GM12878 (cell line): ENCODE results near the gene FRS3. TPM values are rescaled to one million over a fixed set of nuclear protein-coding genes. Genes with fewer than 3 reads are reported as not detected.

ENCODE experiments used
- ATAC-seq: fragments of 200-7000 bp; cut with Tn5 transposase; 3 replicates; pipeline ENCODE4 v1.9.1; 2020; ENCODE audit warnings: mild to moderate bottlenecking, moderate library complexity
- BruUV-seq: library from RNA; stranded (reverse); fragments of 400-500 nt; replicated peaks from 2 replicates; lab custom pipeline; 2021; lab: Mats Ljungman, UMichigan
- CTCF ChIA-PET: fragments of 300-600 bp; sonication (Branson Sonifier 250); formaldehyde crosslinking; extraction: SDS; loops from one replicate; lab custom pipeline; 2021; ENCODE audit warnings: inconsistent platforms; lab: Yijun Ruan, JAX
- POLR2A ChIA-PET: fragments of 350-600 bp; formaldehyde crosslinking; extraction: SDS; loops from one replicate; lab custom pipeline; 2021; ENCODE audit warnings: inconsistent platforms; lab: Charles Lee
- RAD21 ChIA-PET: fragments of 300-600 bp; sonication (Branson Sonifier 250); formaldehyde crosslinking; loops from one replicate; lab custom pipeline; 2023; ENCODE audit warnings: antibody characterized with exemption; ENCODE audit not compliant: unreplicated experiment; lab: Charles Lee
- SMC1A ChIA-PET: fragments of 300-600 bp; sonication (Branson Sonifier 250); formaldehyde crosslinking; loops from one replicate; lab custom pipeline; 2023; ENCODE audit not compliant: unreplicated experiment, uncharacterized antibody; lab: Charles Lee
- DNase-seq: peaks from one replicate; pipeline ENCODE4 v3.0.0-alpha.2; 2011; ENCODE audit warnings: low read depth, low spot score
- FAIRE-seq: peaks from 3 replicates; lab custom pipeline; 2011; peaks lifted over from hg19 to GRCh38; lab: Jason Lieb, UNC
- H2AFZ ChIP-seq: 2 replicates; pipeline ENCODE4 v1.6.0; 2011; ENCODE audit warnings: low read depth, low read length, control low read depth; ENCODE audit not compliant: control insufficient read depth
- H3K27ac ChIP-seq: 2 replicates; pipeline ENCODE4 v1.5.1; 2011; ENCODE audit warnings: control low read depth; ENCODE audit not compliant: control insufficient read depth, insufficient read depth
- H3K27me3 ChIP-seq, 2 experiments: replicated peaks in 1 of 2; 2 replicates each; pipeline versions ENCODE4 v1.6.0 to v1.6.1; 2011; ENCODE audit warnings: low read length in 1 of 2; ENCODE audit not compliant: control insufficient read depth in 2 of 2, insufficient read depth in 2 of 2
- H3K36me3 ChIP-seq, 2 experiments: 2 replicates each; pipeline ENCODE4 v1.5.1; 2011; ENCODE audit warnings: low read length in 1 of 2; ENCODE audit not compliant: control insufficient read depth in 2 of 2, insufficient read depth in 2 of 2
- H3K4me1 ChIP-seq: 2 replicates; pipeline ENCODE4 v1.6.1; 2011; ENCODE audit warnings: mild to moderate bottlenecking, low read length, moderate library complexity, mixed read lengths; ENCODE audit not compliant: control insufficient read depth, insufficient read depth
- H3K4me2 ChIP-seq: 2 replicates; pipeline ENCODE4 v1.6.0; 2011; ENCODE audit warnings: control low read depth; ENCODE audit not compliant: control insufficient read depth, insufficient read depth
- H3K4me3 ChIP-seq: fragments of 200-600 bp; sonication (generic); 2 replicates; pipeline ENCODE4 v1.5.1; 2016
- H3K79me2 ChIP-seq: 2 replicates; pipeline ENCODE4 v1.6.0; 2011; ENCODE audit warnings: low read length; ENCODE audit not compliant: control insufficient read depth, insufficient read depth
- H3K9ac ChIP-seq: 2 replicates; pipeline ENCODE4 v1.8.0; 2011; ENCODE audit warnings: low read length, control low read depth, mixed read lengths; ENCODE audit not compliant: control insufficient read depth, insufficient read depth
- H3K9me3 ChIP-seq: replicated peaks from 3 replicates; pipeline ENCODE4 v1.5.1; 2011; ENCODE audit warnings: mild to moderate bottlenecking, low read length; ENCODE audit not compliant: control insufficient read depth, insufficient read depth
- H4K20me1 ChIP-seq: 2 replicates; pipeline ENCODE4 v1.6.0; 2011; ENCODE audit not compliant: control insufficient read depth, insufficient read depth
- CHD2 ChIP-seq: IDR thresholded peaks from 2 replicates; pipeline ENCODE4 v1.6.1; 2011; ENCODE audit warnings: low read depth, low read length, improper control_type of control experiment, borderline replicate concordance
- POLR2A ChIP-seq: IDR thresholded peaks from 2 replicates; pipeline ENCODE4 v1.6.1; 2011; ENCODE audit warnings: low read depth, mild to moderate bottlenecking, low read length
- TCF12 ChIP-seq: IDR thresholded peaks from 2 replicates; pipeline ENCODE4 v1.6.1; 2011; ENCODE audit warnings: low read depth, mild to moderate bottlenecking, low read length
- WGBS: methylation state at CpG from one replicate; pipeline ENCODE4 v1.1.6; 2016; ENCODE audit warnings: low lambda C conversion rate; ENCODE audit not compliant: insufficient replicate concordance, insufficient coverage; ENCODE audit errors: missing lambda C conversion rate; 5-methylcytosine and 5-hydroxymethylcytosine counted together
- in situ Hi-C: fragments of 300-500 bp; cut with MboI; formaldehyde crosslinking; loops from 9 replicates; pipeline ENCODE4 v1.14.3; 2018; ENCODE audit warnings: mixed read lengths
- intact Hi-C: fragments of 100-400 bp; cut with micrococcal nuclease; formaldehyde crosslinking; loops from one replicate; pipeline ENCODE4 v1.14.2; 2022; ENCODE audit not compliant: unreplicated experiment
- polyA plus RNA-seq, 11 experiments: library from polyadenylated mRNA; depleted of rRNA in 4 of 11; unstranded in 6 of 11; stranded (reverse) in 5 of 11; fragments of >200 nt; fragmentation: Nextera tagmentation in 4 of 11; fragmentation: Illumina TruSeq in 1 of 11; extraction: Ambion mirVana in 4 of 11; extraction: Trizol in 1 of 11; gene quantifications; 1 replicate in 1 of 11; 2 replicates in 10 of 11; pipeline versions ENCODE4 v1.2.1 to v1.2.3, GENCODE V29; 2011 to 2016; ENCODE audit warnings: inconsistent platforms in 2 of 11, missing spikeins in 2 of 11, low read depth in 1 of 11
- total RNA-seq, 4 experiments: library from RNA; depleted of rRNA in 3 of 4; stranded (reverse); fragments of >200 nt in 3 of 4; fragmentation: Illumina TruSeq in 1 of 4; extraction: Trizol in 1 of 4; gene quantifications; 2 replicates each; pipeline versions ENCODE4 v1.2.1 to v1.2.3, GENCODE V29; 2013 to 2021
- TF ChIP-seq, protein P1 (sequence below): fragments of 450-650 bp; IDR thresholded peaks from 2 replicates; pipeline ENCODE4 v1.6.1; 2017; ENCODE audit warnings: mild to moderate bottlenecking, moderate library complexity
- TF ChIP-seq, protein P2 (sequence below): fragments of 450-650 bp; IDR thresholded peaks from 2 replicates; pipeline ENCODE4 v1.6.1; 2018; ENCODE audit warnings: mild to moderate bottlenecking, low read depth, moderate library complexity; ENCODE audit not compliant: partially characterized antibody
- TF ChIP-seq, protein P3 (sequence below): IDR thresholded peaks from 2 replicates; pipeline ENCODE4 v1.6.1; 2012; ENCODE audit warnings: low read depth, low read length, improper control_type of control experiment

The FRS3 gene
- total and polyA plus RNA-seq, 10 of the 15 experiments (the other 5 are each of a cell fraction or from before 2014, with no cell fraction given), result 0.05 to 3.4 (median 1.5) TPM

DNA sequence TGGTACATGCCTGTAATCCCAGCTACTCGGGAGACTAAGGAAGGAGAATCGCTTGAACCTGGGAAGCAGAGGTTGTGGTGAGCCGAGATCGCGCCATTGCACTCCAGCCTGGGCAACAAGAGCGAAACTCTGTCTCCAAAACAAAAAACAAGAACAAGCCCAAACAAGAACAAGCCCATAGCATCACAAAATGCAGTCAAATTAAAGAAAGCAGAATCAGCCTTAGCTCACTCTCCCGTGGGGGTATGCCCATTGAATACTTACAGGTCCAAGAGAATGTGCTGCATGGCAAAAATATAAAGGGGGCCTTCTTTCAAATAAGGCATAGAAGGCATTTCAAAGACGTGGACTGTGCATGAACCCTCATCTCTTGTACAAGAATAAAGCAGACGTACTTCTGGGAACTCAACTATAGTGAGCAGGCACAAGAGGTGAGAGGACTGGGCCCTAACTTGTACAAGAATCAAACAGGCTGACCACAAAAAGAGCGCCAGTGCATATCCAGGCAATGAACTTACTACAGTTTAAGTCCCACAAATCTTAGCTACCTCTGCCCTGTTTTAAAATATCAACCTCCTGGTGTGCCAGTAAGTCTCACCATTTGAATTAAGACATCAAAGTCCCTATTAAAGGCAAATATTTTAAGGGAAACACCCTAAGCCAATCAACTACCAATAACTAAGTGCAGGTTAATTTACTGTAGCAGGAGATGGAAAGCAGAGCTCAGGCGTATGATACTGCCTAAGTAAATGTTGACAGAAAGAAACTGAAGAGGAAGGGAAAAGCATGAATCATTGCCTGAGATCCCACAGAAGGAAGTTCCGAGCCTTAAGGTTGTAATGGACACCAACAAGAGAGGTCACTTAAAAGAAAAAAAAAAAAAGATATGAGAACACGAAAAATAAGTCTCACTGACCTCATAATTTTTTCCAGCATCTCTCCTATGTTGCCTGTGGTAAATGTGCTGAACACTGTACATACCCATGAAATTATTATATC is 45.2 kb upstream of the FRS3 start:
- intact Hi-C loops, result no loop called here
- SMC1A ChIA-PET, result interaction anchor here (1.1 kb wide), 1 partner anchor 12 kb away, joined by 3 read pairs; no protein-coding TSS in a partner anchor
- DNase-seq (no peak), FAIRE-seq (no peak), ATAC-seq (no peak)
- no TSS peak for BruUV-seq
- no peaks in the 10 kb centered on the region for H3K79me2 ChIP-seq
- in situ Hi-C loops, result no loop called here
- H3K36me3 ChIP-seq, result no peaks in the 10 kb centered on the region
- H3K4me3 ChIP-seq, result no peak overlapping the region
- no peak overlapping the region for H3K27ac ChIP-seq
- H3K9me3 ChIP-seq, result no peaks in the 10 kb centered on the region
- TF ChIP-seq, protein P1, sequence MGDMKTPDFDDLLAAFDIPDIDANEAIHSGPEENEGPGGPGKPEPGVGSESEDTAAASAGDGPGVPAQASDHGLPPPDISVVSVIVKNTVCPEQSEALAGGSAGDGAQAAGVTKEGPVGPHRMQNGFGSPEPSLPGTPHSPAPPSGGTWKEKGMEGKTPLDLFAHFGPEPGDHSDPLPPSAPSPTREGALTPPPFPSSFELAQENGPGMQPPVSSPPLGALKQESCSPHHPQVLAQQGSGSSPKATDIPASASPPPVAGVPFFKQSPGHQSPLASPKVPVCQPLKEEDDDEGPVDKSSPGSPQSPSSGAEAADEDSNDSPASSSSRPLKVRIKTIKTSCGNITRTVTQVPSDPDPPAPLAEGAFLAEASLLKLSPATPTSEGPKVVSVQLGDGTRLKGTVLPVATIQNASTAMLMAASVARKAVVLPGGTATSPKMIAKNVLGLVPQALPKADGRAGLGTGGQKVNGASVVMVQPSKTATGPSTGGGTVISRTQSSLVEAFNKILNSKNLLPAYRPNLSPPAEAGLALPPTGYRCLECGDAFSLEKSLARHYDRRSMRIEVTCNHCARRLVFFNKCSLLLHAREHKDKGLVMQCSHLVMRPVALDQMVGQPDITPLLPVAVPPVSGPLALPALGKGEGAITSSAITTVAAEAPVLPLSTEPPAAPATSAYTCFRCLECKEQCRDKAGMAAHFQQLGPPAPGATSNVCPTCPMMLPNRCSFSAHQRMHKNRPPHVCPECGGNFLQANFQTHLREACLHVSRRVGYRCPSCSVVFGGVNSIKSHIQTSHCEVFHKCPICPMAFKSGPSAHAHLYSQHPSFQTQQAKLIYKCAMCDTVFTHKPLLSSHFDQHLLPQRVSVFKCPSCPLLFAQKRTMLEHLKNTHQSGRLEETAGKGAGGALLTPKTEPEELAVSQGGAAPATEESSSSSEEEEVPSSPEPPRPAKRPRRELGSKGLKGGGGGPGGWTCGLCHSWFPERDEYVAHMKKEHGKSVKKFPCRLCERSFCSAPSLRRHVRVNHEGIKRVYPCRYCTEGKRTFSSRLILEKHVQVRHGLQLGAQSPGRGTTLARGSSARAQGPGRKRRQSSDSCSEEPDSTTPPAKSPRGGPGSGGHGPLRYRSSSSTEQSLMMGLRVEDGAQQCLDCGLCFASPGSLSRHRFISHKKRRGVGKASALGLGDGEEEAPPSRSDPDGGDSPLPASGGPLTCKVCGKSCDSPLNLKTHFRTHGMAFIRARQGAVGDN, result no peak
- TF ChIP-seq, protein P2, sequence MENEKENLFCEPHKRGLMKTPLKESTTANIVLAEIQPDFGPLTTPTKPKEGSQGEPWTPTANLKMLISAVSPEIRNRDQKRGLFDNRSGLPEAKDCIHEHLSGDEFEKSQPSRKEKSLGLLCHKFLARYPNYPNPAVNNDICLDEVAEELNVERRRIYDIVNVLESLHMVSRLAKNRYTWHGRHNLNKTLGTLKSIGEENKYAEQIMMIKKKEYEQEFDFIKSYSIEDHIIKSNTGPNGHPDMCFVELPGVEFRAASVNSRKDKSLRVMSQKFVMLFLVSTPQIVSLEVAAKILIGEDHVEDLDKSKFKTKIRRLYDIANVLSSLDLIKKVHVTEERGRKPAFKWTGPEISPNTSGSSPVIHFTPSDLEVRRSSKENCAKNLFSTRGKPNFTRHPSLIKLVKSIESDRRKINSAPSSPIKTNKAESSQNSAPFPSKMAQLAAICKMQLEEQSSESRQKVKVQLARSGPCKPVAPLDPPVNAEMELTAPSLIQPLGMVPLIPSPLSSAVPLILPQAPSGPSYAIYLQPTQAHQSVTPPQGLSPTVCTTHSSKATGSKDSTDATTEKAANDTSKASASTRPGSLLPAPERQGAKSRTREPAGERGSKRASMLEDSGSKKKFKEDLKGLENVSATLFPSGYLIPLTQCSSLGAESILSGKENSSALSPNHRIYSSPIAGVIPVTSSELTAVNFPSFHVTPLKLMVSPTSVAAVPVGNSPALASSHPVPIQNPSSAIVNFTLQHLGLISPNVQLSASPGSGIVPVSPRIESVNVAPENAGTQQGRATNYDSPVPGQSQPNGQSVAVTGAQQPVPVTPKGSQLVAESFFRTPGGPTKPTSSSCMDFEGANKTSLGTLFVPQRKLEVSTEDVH, result no peak
- TF ChIP-seq, protein P3, sequence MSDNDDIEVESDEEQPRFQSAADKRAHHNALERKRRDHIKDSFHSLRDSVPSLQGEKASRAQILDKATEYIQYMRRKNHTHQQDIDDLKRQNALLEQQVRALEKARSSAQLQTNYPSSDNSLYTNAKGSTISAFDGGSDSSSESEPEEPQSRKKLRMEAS, result no peak
- TF ChIP-seq POLR2A, result no peak
- TF ChIP-seq TCF12, result no peak
- no peak for TF ChIP-seq CHD2
- POLR2A ChIA-PET, result no interaction called here
- no peaks in the 10 kb centered on the region for H3K4me1 ChIP-seq
- H4K20me1 ChIP-seq, result no peaks in the 10 kb centered on the region
- RAD21 ChIA-PET, result no interaction called here
- H2AFZ ChIP-seq, result no peak overlapping the region
- H3K4me2 ChIP-seq, result no peak overlapping the region
- 92% methylated on average over 13 of the region's 13 CpGs for WGBS
- no peaks in the 10 kb centered on the region for H3K27me3 ChIP-seq
- no peak overlapping the region for H3K9ac ChIP-seq
- CTCF ChIA-PET, result interaction anchor here (1.0 to 1.3 kb wide), 2 partner anchors 22 to 24 kb away, joined by 3 to 4 read pairs; no protein-coding TSS in a partner anchor
